ENCODE measurements around the gene LARGE2.
A peak's percentile ranks its signal among the peaks of the same experiment; 100 is the strongest.

Gene LARGE2

DNA sequence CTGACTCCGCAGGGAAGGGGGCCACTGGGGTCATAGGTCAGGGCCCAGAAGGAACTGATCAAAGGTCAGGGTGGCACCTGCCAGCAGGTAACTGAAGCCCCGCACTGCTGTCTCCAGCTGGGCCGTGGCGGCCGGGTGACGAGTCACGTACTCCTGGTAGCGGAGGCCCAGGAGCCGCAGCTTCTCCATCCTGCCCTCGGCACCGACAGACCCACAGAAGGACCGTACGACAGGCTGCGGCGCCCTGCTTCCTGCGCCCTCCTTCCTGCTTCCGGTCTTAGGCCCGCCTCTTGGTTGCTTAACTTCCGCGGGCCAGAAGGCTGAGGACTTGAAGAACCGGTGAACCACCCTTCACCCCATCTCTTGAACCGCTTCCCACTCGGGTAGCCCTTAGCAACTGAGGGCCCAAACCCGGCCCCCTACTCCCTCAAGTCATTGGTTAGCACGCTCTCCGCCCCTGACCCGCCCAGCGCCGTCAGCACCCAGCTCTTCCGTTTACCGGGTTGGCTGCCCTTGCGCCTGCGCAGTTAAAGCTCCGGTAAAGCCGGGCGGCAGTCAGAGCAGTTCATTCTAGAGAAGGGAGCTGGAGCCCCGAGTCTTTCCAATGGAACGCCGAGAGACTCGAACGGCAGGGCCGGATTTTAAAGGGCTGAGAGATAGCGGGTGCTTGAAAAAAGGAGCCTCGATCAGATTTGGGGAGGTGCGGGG lies 4.7 kb upstream of the LARGE2 start, which contains the start of gene PEX16:
TSS of gene PEX16 (minus strand) at position 255 of the 708 bp plus-strand sequence. CDS start at position 189, 66 bp downstream.
- DNase-seq = peak; percentile 96

DNA sequence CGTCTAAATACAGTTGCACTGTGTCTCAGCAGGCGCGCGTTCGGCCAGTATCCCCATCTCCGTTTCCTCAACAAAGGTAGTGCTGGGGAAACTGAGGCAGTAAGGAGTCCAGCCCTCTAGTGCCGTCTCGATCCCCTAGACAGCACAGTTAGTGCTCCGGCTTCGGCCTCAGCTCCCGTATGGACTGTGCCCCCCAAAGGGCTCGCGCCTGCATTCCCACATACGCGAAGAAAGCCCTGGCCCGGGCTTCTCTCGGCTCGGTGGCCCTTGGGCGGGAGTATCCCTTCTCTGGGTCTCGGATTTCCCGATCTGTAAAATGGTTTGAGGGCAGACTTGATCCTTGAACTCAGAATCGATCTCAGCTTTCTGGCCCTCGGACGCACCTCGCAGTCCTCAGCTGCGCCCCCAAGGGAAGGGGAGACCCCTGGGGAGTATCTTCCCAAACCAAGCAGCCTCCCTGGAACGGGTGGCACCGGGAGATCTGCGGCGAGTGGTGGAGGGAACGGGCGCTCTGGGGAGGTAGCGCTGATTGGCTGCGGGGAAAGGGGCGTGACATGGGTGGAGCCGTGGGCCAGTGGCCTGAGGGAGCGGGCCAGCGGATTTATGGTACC lies 4.0 kb upstream of the LARGE2 start:
- peak; percentile 80 for DNase-seq

- no peak for DNase-seq
These were observed 3.3 kb upstream of the LARGE2 start for GRCh38 chr11:45918962-45919675.

DNA sequence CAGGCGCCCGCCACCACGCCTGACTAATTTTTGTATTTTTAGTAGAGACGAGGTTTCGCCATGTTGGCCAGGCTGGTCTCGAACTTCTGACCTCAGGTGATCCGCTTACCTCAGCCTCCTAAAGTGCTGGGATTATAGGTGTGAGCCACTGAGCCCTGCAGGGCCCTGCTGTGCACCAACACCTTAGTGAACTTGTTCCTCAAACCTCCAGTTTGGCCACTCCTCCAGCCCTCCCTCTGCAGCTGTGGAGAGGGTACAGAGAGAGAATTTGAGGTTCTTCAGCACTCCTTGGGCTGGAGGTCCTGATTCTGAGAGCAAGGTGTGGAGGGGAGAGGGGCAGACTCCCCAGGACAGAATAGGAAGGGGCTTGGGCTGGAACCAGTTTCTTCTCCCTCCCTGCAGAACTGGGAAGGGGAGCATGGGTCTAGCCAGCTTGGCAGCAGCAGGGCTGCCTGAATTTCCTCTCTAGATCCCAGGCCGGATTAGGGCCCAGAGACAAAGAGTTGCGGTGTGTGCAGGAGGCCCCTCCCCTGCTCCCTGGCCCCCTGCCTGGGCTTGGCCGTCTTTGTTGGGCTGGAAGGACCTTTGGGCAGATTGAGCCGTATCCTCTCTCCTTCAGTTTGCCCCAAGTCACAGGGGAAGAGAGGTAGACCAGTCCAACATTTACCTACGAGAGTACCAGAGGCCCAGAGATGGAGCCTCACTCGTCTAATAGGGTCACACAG lies 2.5 kb upstream of the LARGE2 start:
- DNase-seq = no peak

DNA sequence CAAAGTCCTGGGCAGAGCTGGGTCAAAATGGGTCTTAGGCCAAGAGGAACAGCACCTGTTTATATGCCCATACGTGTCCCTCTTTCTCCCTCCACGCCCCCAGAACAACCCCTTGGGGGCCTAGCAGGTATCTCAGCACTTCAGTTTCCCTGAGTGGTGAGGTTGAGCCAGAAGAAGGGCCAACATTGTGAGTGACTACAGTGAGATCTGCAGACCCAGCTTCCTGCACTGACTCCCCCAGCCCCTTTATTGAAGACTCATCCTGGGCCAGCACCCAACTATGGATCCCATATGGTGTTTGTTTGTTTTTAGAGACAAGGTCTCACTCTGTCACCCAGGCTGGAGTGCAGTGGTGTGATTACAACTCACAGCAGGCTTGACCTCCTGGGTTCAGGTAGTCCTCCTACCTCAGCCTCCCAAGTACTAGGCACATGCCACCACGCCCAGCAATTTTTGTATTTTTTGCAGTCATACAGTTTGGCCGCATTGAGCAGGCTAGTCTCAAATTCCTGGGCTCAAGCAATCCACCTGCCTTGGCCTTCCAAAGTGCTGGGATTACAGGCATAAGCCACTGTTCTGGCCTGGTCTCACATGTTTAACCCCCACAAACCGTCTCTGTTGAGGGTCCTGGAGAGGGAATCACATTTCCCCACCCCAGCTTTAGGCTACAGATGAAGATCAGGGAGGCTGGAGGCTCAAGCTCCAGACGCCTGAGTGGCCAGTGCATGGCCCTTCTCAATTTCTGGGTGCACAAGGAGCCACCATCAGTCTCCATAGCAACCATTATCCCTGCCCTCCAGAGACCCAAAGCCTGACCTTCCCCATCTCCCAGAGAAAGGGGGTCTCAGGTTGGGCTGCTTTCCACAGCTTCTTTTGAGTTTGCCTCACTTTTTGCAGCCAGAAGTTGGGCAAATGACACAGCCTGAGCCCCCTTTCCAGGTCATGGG lies 1.7 kb upstream of the LARGE2 start:
- no peak for DNase-seq

- DNase-seq = no peak
These were observed 663 bp upstream of the LARGE2 start for GRCh38 chr11:45921561-45922424.

- no peak for DNase-seq
These were observed 1.8 kb downstream of the LARGE2 start for GRCh38 chr11:45924036-45924915.

DNA sequence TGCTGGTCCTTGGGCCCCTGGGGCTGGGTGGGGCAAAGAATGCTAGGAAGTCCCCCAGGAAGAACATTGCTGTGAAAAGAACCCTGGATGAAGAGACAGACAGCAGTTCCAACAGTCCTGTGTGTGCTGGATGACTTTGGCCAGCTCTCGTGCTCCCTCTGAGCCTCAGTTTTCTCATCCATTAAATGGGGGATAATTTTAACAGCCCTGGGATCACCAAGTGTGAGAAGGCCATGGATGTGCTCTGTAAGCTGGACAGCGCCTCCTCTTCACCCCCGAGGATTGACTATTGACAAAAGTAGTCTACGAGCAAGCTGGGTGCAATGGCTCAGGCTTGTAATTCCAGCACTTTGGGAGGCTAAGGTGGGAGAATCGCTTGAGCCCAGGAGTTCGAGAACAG lies 2.5 kb downstream of the LARGE2 start:
- no peak for DNase-seq

GRCh38 chr11:45925550-45925949 lies 3.1 kb downstream of the LARGE2 start:
- DNase-seq = no peak

GRCh38 chr11:45926001-45926401 lies 3.5 kb downstream of the LARGE2 start:
- DNase-seq = no peak

GRCh38 chr11:45926536-45927331 lies 4.3 kb downstream of the LARGE2 start:
- no peak for DNase-seq

DNA sequence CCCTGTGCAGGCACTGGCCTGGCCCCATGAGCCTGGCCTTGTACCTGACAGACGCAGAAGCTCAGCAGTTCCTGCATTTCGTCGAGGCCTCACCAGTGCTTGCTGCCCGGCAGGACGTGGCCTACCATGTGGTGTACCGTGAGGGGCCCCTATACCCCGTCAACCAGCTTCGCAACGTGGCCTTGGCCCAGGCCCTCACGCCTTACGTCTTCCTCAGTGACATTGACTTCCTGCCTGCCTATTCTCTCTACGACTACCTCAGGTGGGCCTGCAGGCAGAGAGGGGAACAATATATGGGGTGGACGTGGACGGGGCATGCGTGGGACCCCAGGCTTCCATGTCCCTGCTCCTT lies 4.9 kb downstream of the LARGE2 start:
- no peak for DNase-seq

DNA sequence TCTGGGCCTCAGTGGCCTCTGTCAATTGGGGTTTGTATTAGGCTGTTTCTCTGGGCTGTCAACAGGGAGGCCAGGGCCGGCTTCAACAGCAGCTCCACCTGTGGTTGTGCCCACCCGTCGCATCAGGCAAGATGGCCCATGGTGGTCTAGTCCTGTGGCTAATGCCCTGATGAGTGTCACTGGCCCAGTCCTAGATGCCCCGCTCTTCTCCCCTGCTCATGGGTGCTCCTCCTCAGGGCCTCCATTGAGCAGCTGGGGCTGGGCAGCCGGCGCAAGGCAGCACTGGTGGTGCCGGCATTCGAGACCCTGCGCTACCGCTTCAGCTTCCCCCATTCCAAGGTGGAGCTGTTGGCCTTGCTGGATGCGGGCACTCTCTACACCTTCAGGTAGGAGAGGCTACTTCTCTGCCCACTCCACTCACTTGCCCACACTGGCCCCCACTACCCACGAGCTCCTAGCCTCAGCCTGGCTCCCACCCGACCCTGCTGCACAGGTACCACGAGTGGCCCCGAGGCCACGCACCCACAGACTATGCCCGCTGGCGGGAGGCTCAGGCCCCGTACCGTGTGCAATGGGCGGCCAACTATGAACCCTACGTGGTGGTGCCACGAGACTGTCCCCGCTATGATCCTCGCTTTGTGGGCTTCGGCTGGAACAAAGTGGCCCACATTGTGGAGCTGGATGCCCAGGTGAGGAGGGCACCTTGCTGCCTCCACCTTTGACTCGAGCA lies 5.4 kb downstream of the LARGE2 start:
- DNase-seq = no peak

DNA sequence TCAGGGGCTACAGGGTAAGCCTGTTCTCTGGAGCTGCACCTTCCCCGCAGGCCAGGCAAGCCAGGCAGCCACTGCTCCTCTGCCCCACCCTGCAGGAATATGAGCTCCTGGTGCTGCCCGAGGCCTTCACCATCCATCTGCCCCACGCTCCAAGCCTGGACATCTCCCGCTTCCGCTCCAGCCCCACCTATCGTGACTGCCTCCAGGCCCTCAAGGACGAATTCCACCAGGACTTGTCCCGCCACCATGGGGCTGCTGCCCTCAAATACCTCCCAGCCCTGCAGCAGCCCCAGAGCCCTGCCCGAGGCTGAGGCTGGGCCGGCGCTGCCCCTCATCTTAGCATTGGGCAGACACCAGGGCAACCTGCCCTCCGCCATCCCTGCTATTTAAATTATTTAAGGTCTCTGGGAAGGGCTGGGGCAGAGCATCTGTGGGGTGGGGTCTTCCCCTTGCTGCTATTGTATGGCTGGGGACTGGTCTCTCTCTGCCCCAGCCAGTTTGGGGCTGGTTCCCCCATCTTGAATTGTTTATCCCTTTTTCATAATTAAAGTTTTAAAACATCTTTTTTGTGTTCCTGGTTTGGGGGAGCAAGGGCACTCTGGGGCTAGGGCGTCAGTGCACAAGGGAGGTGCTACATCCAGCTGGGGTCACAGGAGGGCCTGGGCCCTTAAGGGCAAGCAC lies 6.2 kb downstream of the LARGE2 start:
- DNase-seq = no peak

DNA sequence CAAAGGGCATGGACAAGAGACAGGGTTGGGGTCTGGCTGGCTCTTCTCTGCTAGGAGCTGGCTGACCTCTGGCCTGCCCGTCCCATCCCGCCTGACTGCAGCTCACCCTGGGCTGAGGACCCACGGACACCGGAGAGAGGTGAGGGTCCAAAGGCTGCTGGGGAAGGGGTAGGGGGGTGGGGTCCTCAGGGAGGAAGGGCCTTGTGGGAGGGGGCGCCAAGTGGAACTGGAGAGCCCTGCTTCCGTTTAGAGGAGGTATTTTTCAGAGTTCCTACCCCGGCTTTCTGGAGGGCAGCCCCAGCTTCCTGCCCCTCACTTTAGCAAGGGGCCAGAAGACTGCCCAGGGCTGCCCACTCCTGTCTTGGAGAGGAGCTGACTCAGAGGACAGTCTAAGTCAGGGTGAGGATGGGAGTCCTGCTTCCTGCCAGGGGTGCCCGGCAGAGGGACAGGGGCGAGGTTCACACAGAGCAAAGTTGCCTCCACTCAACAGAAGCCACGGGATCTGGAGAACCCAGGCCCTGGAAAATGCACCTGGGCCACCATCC lies 7.1 kb downstream of the LARGE2 start:
- no peak for DNase-seq

DNA sequence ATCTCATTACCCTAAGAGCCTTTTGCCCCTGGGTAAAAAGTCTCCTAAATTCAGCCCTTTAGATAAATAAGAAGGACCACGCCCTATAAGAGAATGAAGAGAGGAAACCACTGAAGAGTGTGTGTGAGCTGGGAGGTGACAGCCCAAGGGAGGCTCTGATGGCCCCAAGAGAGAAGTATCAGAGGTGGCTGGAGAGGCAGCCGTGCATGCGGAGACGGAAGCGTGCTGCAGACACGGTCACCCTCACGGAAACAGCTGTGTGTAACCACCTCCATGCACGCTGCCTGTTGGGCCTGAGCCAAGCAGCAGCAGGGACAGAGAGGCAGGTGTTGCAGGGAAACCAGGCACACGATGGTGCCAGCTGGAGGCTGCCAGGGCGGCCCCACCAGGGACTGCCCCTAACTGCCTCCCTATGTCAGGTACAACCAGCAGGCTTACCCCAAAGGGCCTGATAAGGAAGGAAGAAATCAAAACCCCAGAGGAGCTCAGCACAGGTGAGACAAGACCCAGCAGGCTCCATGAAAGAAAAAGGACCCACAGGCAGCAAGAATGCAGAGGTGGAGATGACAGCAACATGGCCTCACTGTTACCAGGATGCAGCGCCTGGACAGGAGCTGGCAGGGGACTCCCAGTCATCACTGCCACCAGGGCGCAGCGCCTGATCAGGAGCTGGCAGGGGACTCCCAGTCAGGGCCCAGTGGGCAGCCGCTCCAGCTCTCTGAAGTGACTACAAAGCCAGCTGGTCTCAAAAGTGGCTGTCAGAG lies 7.8 kb downstream of the LARGE2 start:
- DNase-seq = no peak
